Measurements from ENCODE around the gene TNIK. TPM values are rescaled to one million over a fixed set of nuclear protein-coding genes. Genes with fewer than 3 reads are reported as not detected.

The TNIK gene
- polyA plus RNA-seq, 1 of the 3 experiments (the other 2 are of a cell fraction), result 19.4 TPM

GRCh38 chr3:171431550-171431949, 28.7 kb downstream of the TNIK start:
- DNase-seq, result no peak
- H3K27ac ChIP-seq (ENCODE audit: low read depth in 2 of 2, low read length in 1 of 2), result no peak overlapping the region
- 0 out of 2 replicates have a peak, but pooled peaks cover 9% of the 10 kb centered on the region for H4K20me1 ChIP-seq (ENCODE audit: insufficient read depth)
- H3K4me1 ChIP-seq (ENCODE audit: control insufficient read depth in 1 of 2, insufficient read depth in 2 of 2, low read depth in 1 of 2, low read length in 1 of 2), result no peaks in the 10 kb centered on the region
- H3K9me2 ChIP-seq, result no peaks in the 10 kb centered on the region
- ChIA-PET CTCF (no interaction called here), POLR2A (no interaction called here)
- TF ChIP-seq SMC3 (IDR thresholded peaks at IDR 0.05; ENCODE audit: low read depth, low read length) (no peak), ELF1 (IDR thresholded peaks at IDR 0.05) (no peak), FOXM1 (IDR thresholded peaks at IDR 0.05; ENCODE audit: low read depth) (no peak)
- TF ChIP-seq, protein P1, sequence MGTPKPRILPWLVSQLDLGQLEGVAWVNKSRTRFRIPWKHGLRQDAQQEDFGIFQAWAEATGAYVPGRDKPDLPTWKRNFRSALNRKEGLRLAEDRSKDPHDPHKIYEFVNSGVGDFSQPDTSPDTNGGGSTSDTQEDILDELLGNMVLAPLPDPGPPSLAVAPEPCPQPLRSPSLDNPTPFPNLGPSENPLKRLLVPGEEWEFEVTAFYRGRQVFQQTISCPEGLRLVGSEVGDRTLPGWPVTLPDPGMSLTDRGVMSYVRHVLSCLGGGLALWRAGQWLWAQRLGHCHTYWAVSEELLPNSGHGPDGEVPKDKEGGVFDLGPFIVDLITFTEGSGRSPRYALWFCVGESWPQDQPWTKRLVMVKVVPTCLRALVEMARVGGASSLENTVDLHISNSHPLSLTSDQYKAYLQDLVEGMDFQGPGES (IDR thresholded peaks at IDR 0.05; ENCODE audit: low read depth, low read length), result no peak
- TF ChIP-seq, protein P2, sequence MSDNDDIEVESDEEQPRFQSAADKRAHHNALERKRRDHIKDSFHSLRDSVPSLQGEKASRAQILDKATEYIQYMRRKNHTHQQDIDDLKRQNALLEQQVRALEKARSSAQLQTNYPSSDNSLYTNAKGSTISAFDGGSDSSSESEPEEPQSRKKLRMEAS (IDR thresholded peaks at IDR 0.05; ENCODE audit: low read depth), result no peak
- no peaks in the 10 kb centered on the region for H3K9me3 ChIP-seq
- H3K4me2 ChIP-seq, result no peak overlapping the region
- H3F3A ChIP-seq (replicated peaks; ENCODE audit: insufficient read depth), result no peaks in the 10 kb centered on the region
- peaks cover 61% of the 10 kb centered on the region for H3K79me2 ChIP-seq (ENCODE audit: insufficient read depth)
- no peak overlapping the region for H2AFZ ChIP-seq (ENCODE audit: low read depth)
- WGBS (ENCODE audit: low lambda C conversion rate), result 93% methylated on average over 1 of the region's 1 CpG
- no peak overlapping the region for H3K9ac ChIP-seq
- peaks cover 0 to 5% of the 10 kb centered on the region in 2 experiments for H3K36me3 ChIP-seq (replicated peaks in 1 of 2; ENCODE audit: control insufficient read depth in 1 of 2, insufficient read depth in 2 of 2, low read length in 1 of 2)
- H3K27me3 ChIP-seq (ENCODE audit: insufficient read depth), result no peaks in the 10 kb centered on the region
- no peak overlapping the region for H3K4me3 ChIP-seq (ENCODE audit: low read depth in 2 of 2, low read length in 1 of 2)

DNA sequence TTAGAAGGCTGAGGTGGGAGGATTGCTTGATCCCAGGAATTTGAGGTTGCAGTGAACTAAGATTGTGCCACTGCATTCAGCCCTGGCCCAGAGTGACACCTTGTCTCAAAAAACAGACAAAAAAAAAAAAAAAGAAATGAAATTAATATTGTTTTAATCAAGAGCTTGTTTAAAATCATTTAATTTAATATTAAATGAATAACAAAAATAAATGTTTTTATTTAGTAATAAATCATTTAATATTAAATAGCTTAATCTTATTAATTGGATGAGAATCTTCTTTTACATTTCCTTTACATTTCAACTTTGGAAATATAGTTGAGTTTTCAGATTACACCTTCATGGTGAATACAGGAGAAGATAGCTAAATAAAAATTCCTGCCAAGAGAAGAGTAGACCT, 29.7 kb downstream of the TNIK start:
- Histone ChIP-seq H3K79me2 (ENCODE audit: insufficient read depth) (peaks cover 63% of the 10 kb centered on the region), H4K20me1 (ENCODE audit: insufficient read depth) (0 out of 2 replicates have a peak, but pooled peaks cover 4% of the 10 kb centered on the region), H3K27me3 (ENCODE audit: insufficient read depth) (no peaks in the 10 kb centered on the region), H3F3A (replicated peaks; ENCODE audit: insufficient read depth) (no peaks in the 10 kb centered on the region), H3K27ac (ENCODE audit: low read depth in 2 of 2, low read length in 1 of 2) (no peak overlapping the region), H2AFZ (ENCODE audit: low read depth) (no peak overlapping the region), H3K9me3 (no peaks in the 10 kb centered on the region), H3K36me3 (replicated peaks in 1 of 2; ENCODE audit: control insufficient read depth in 1 of 2, insufficient read depth in 2 of 2, low read length in 1 of 2) (peaks cover 0 to 5% of the 10 kb centered on the region in 2 experiments), H3K4me1 (ENCODE audit: control insufficient read depth in 1 of 2, insufficient read depth in 2 of 2, low read depth in 1 of 2, low read length in 1 of 2) (no peaks in the 10 kb centered on the region), H3K4me2 (no peak overlapping the region), H3K9ac (no peak overlapping the region), H3K9me2 (no peaks in the 10 kb centered on the region), H3K4me3 (ENCODE audit: low read depth in 2 of 2, low read length in 1 of 2) (no peak overlapping the region)
- POLR2A ChIA-PET, result no interaction called here
- CTCF ChIA-PET, result no interaction called here
- TF ChIP-seq NRF1 (IDR thresholded peaks at IDR 0.05; ENCODE audit: low read depth, low read length) (no peak), TCF12 (IDR thresholded peaks at IDR 0.05) (no peak), GATA2 (CRISPR knock-in tag; IDR thresholded peaks at IDR 0.05) (no peak), USF2 (IDR thresholded peaks at IDR 0.05; ENCODE audit: borderline replicate concordance, low read depth, low read length) (no peak)
- TF ChIP-seq, protein P1 (IDR thresholded peaks at IDR 0.05; ENCODE audit: low read depth, low read length), result no peak
- DNase-seq, result no peak
